CD1c-positive myeloid dendritic cell (primary cell): ENCODE data around the gene RALGPS2.
"Not testable (repeated sequence)": the region's sequence is repeated elsewhere in the genome, so short reads cannot be mapped to it uniquely, and the experiment has no call there.

Source experiments
- DNase-seq: peaks from one replicate; pipeline ENCODE4 v3.0.0-alpha.2; 2016; ENCODE audit errors: extremely low spot score

Gene RALGPS2

GRCh38 chr1:178725466-178726086 lies 532 bp downstream of the RALGPS2 start:
- peak; percentile 25 for DNase-seq

- peak; percentile 81 for DNase-seq
Measured at GRCh38 chr1:178726087-178726517, 1.1 kb downstream of the RALGPS2 start.

GRCh38 chr1:178726545-178726944 lies 1.5 kb downstream of the RALGPS2 start:
- no peak for DNase-seq

- no peak for DNase-seq
Measured at GRCh38 chr1:178727014-178727895, 2.2 kb downstream of the RALGPS2 start.

GRCh38 chr1:178733972-178734371 lies 8.9 kb downstream of the RALGPS2 start:
- no peak for DNase-seq

GRCh38 chr1:178738780-178739179 lies 13.7 kb downstream of the RALGPS2 start:
- no peak for DNase-seq

- no peak for DNase-seq
Measured at GRCh38 chr1:178739285-178740045, 14.4 kb downstream of the RALGPS2 start.

- DNase-seq: no peak
Measured at GRCh38 chr1:178740491-178740890, 15.4 kb downstream of the RALGPS2 start.

- DNase-seq: no peak
Measured at GRCh38 chr1:178740924-178741323, 15.9 kb downstream of the RALGPS2 start.

GRCh38 chr1:178743801-178744200 lies 18.8 kb downstream of the RALGPS2 start:
- DNase-seq: peak; percentile 30

GRCh38 chr1:178745260-178745659 lies 20.2 kb downstream of the RALGPS2 start:
- no peak for DNase-seq

GRCh38 chr1:178746345-178746744 lies 21.3 kb downstream of the RALGPS2 start:
- DNase-seq: no peak

GRCh38 chr1:178747361-178747760 lies 22.3 kb downstream of the RALGPS2 start:
- DNase-seq: not testable (repeated sequence)

- DNase-seq: no peak
Measured at GRCh38 chr1:178749581-178750166, 24.6 kb downstream of the RALGPS2 start.

GRCh38 chr1:178751046-178751445 lies 26.0 kb downstream of the RALGPS2 start:
- DNase-seq: no peak

GRCh38 chr1:178752891-178753290 lies 27.8 kb downstream of the RALGPS2 start:
- no peak for DNase-seq

GRCh38 chr1:178754655-178755256 lies 29.7 kb downstream of the RALGPS2 start:
- not testable (repeated sequence) for DNase-seq

- peak; percentile 42 for DNase-seq
Measured at GRCh38 chr1:178768423-178768822, 43.4 kb downstream of the RALGPS2 start.

GRCh38 chr1:178772952-178773351 lies 47.9 kb downstream of the RALGPS2 start:
- no peak for DNase-seq

GRCh38 chr1:178774263-178774662 lies 49.2 kb downstream of the RALGPS2 start:
- peak; percentile 51 for DNase-seq

- DNase-seq: no peak
Measured at GRCh38 chr1:178776553-178776952, 51.5 kb downstream of the RALGPS2 start.
